ENCODE results near the gene GIPC2.

DNA sequence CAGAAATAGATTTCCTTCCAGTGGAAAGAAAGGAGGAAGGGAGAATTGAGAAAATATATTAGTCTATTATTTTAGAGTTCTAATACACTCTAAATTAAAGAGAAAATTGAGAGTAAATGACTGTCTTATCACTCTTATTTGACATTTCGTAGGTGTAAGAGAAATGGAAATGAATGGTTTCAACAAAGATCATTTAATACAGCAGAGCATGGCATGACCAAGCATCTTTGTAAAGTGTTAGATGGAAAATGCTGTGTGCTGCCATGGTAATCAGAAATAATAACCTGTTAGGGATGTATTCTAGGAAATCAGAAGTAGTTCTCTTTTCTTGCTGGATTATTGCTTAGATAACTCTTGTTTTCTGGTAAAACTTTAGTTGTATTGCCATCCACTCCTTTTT lies 90.9 kb downstream of the GIPC2 start:
- TF ChIP-seq, protein P1, sequence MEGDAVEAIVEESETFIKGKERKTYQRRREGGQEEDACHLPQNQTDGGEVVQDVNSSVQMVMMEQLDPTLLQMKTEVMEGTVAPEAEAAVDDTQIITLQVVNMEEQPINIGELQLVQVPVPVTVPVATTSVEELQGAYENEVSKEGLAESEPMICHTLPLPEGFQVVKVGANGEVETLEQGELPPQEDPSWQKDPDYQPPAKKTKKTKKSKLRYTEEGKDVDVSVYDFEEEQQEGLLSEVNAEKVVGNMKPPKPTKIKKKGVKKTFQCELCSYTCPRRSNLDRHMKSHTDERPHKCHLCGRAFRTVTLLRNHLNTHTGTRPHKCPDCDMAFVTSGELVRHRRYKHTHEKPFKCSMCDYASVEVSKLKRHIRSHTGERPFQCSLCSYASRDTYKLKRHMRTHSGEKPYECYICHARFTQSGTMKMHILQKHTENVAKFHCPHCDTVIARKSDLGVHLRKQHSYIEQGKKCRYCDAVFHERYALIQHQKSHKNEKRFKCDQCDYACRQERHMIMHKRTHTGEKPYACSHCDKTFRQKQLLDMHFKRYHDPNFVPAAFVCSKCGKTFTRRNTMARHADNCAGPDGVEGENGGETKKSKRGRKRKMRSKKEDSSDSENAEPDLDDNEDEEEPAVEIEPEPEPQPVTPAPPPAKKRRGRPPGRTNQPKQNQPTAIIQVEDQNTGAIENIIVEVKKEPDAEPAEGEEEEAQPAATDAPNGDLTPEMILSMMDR (IDR thresholded peaks at IDR 0.05) = no peak
- TF ChIP-seq POLR2AphosphoS5 (IDR thresholded peaks at IDR 0.05; ENCODE audit: low read depth, low read length) (no peak), SIN3A (IDR thresholded peaks at IDR 0.05; ENCODE audit: borderline replicate concordance, insufficient read depth, low read depth, low read length) (no peak), TCF7L2 (IDR thresholded peaks at IDR 0.05; ENCODE audit: low read depth, low read length) (no peak)
- TF ChIP-seq, protein P2, sequence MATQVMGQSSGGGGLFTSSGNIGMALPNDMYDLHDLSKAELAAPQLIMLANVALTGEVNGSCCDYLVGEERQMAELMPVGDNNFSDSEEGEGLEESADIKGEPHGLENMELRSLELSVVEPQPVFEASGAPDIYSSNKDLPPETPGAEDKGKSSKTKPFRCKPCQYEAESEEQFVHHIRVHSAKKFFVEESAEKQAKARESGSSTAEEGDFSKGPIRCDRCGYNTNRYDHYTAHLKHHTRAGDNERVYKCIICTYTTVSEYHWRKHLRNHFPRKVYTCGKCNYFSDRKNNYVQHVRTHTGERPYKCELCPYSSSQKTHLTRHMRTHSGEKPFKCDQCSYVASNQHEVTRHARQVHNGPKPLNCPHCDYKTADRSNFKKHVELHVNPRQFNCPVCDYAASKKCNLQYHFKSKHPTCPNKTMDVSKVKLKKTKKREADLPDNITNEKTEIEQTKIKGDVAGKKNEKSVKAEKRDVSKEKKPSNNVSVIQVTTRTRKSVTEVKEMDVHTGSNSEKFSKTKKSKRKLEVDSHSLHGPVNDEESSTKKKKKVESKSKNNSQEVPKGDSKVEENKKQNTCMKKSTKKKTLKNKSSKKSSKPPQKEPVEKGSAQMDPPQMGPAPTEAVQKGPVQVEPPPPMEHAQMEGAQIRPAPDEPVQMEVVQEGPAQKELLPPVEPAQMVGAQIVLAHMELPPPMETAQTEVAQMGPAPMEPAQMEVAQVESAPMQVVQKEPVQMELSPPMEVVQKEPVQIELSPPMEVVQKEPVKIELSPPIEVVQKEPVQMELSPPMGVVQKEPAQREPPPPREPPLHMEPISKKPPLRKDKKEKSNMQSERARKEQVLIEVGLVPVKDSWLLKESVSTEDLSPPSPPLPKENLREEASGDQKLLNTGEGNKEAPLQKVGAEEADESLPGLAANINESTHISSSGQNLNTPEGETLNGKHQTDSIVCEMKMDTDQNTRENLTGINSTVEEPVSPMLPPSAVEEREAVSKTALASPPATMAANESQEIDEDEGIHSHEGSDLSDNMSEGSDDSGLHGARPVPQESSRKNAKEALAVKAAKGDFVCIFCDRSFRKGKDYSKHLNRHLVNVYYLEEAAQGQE (IDR thresholded peaks at IDR 0.05; ENCODE audit: insufficient read depth in 1 of 2, low read depth in 2 of 2, low read length in 1 of 2) = no peak

All from Panc1 (cell line).